Measurements from ENCODE around the gene SLC22A5.
"Not testable (repeated sequence)": the region's sequence is repeated elsewhere in the genome, so short reads cannot be mapped to it uniquely, and the experiment has no call there.

SLC22A5 gene

GRCh38 chr5:132405646-132406045 is 36.1 kb downstream of the SLC22A5 start:
- TF ChIP-seq GATA1 (IDR thresholded peaks at IDR 0.05; ENCODE audit: low read depth, low read length) (no peak), POLR2A (IDR thresholded peaks at IDR 0.05; ENCODE audit: low read length) (no peak)
- peak; percentile 26 to 27 for DNase-seq

GRCh38 chr5:132406144-132406783 is 36.8 kb downstream of the SLC22A5 start:
- TF ChIP-seq POLR2A (IDR thresholded peaks at IDR 0.05; ENCODE audit: low read length) (no peak), GATA1 (IDR thresholded peaks at IDR 0.05; ENCODE audit: low read depth, low read length) (no peak)
- no peak for DNase-seq

GRCh38 chr5:132407970-132408369 is 38.5 kb downstream of the SLC22A5 start:
- TF ChIP-seq POLR2A (IDR thresholded peaks at IDR 0.05; ENCODE audit: low read length) = no peak
- no peak for TF ChIP-seq GATA1 (IDR thresholded peaks at IDR 0.05; ENCODE audit: low read depth, low read length)
- no peak for DNase-seq

- TF ChIP-seq POLR2A (IDR thresholded peaks at IDR 0.05; ENCODE audit: low read length) = no peak
- TF ChIP-seq GATA1 (IDR thresholded peaks at IDR 0.05; ENCODE audit: low read depth, low read length) = no peak
- DNase-seq = no peak
Measured at GRCh38 chr5:132408456-132408855, 38.9 kb downstream of the SLC22A5 start.

DNA sequence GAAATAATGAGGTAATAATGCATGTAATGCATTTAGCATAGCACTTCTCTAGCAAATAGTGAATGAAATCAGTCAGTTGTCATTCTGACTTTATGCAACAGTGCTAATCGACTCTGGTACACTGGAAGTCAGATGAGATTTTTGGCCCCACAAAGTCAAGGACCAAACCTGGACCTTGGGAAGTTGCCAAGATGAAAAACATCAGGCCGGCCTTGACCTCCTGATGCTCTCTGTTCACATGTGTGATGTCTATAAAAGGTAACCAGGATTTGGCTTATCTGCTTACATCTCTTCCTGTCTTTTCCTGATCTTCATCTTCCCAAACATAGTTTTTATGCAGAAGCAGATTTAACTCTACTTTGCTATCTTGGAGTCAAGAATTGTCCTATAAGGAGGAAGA is 39.5 kb downstream of the SLC22A5 start:
- no peak for TF ChIP-seq GATA1 (IDR thresholded peaks at IDR 0.05; ENCODE audit: low read depth, low read length)
- TF ChIP-seq POLR2A (IDR thresholded peaks at IDR 0.05; ENCODE audit: low read length) = no peak
- no peak for DNase-seq

DNA sequence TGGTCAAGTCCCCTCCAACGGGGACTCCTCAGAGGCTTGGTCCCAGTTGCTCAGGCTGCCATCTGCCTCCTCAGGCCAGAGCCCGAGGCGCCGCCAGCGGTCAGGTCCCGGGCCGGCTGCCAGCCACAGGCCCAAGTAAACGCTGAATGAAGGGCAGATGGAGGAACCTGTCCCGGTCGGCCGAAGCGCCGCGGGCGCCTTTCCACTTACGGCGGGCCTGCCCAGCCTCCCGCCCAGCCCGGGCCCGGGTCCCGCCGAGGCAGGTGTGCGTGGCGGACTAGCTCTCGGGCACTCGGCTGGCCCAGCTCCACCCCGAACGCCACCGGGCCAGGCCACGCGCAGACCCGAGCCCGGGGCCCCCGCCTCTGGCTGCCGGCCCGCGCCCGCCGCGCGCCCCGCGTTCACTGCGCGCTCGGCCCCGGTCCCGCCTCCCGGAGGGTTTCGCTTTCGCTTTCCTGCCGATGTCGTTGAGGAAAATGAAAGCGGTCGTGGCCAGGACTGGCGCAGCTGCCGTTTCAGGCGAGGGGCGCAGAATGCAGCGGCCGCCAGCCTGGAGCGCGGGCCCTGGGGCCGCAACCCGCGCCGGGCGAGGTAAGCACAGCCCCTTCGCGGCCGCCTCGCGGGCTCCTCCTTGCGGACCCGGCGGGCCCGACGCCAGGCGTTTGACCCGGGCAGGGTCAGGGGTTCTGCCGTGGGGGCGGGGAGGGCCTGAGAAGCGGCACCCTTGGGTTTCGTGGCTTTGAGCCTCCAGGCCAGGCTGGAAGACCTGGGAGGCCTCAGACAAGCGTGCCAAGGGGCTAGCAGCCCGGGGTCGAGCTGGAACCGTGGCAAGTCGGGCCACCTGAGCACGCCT is 41.2 kb downstream of the SLC22A5 start:
- DNase-seq = peak; percentile 89 to 92
- TF ChIP-seq GATA1 (IDR thresholded peaks at IDR 0.05; ENCODE audit: low read depth, low read length) = no peak
- TF ChIP-seq POLR2A (IDR thresholded peaks at IDR 0.05; ENCODE audit: low read length) = peak; percentile 68

GRCh38 chr5:132411304-132412013 is 41.9 kb downstream of the SLC22A5 start:
- no peak for DNase-seq
- TF ChIP-seq GATA1 (IDR thresholded peaks at IDR 0.05; ENCODE audit: low read depth, low read length) = no peak
- TF ChIP-seq POLR2A (IDR thresholded peaks at IDR 0.05; ENCODE audit: low read length) = no peak

- DNase-seq = no peak
- TF ChIP-seq GATA1 (IDR thresholded peaks at IDR 0.05; ENCODE audit: low read depth, low read length) (no peak), POLR2A (IDR thresholded peaks at IDR 0.05; ENCODE audit: low read length) (no peak)
Measured at GRCh38 chr5:132413567-132413966, 44.1 kb downstream of the SLC22A5 start.

DNA sequence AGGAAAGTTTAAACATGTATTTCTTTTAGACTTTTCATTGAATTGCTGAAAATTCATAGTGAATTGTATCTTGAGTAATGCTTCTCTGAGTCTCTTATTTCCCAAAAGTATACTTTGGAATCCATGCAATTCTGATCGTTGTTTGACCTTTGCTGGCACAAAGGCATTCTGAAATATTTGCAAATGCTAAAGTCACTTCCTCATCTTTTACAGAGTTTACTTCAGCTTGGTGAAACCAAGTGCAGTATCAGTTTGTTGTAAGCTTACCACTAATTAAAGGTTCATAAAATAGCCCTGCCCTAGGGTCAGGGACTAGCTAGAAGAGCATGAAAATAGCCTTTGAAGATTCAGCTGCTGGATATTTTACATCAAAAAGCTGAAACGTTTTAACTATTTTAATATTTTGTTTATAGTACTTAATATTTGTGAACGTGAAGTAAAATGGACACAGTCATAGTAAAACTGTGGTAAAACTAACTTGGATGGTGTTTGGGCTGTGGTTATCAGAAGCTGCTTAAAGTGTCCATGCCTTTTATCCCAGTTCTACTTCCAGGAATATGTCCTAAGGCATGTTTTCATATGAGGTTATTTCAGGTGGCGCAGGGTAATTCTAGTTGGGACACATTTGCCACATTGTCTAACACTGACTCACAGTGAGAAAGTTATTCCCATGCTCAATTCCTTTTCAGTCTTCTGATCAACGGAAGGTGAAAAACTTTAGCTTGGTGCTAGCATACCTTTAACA is 45.3 kb downstream of the SLC22A5 start:
- no peak for DNase-seq
- TF ChIP-seq POLR2A (IDR thresholded peaks at IDR 0.05; ENCODE audit: low read length) (no peak), GATA1 (IDR thresholded peaks at IDR 0.05; ENCODE audit: low read depth, low read length) (no peak)

DNA sequence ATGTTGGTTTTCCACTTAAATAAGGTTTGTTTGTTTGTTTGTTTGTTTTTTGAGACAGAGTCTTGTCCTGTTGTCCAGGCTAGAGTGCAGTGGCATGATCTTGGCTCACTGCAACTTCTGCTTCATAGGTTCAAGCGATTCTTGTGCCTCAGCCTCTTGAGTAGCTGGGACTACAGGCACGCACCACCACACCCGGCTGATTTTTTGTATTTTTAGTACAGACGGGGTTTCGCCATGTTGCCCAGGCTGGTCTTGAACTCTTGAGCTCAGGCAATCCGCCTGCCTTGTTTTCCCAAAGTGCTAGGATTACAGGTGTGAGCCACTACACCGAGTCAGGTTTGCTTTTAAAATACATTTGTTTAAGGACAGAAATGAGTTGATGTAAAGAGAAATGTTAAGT is 46.0 kb downstream of the SLC22A5 start:
- DNase-seq = not testable (repeated sequence)

GRCh38 chr5:132416306-132417009 is 46.9 kb downstream of the SLC22A5 start:
- TF ChIP-seq GATA1 (IDR thresholded peaks at IDR 0.05; ENCODE audit: low read depth, low read length) = no peak
- no peak for TF ChIP-seq POLR2A (IDR thresholded peaks at IDR 0.05; ENCODE audit: low read length)
- DNase-seq = no peak

DNA sequence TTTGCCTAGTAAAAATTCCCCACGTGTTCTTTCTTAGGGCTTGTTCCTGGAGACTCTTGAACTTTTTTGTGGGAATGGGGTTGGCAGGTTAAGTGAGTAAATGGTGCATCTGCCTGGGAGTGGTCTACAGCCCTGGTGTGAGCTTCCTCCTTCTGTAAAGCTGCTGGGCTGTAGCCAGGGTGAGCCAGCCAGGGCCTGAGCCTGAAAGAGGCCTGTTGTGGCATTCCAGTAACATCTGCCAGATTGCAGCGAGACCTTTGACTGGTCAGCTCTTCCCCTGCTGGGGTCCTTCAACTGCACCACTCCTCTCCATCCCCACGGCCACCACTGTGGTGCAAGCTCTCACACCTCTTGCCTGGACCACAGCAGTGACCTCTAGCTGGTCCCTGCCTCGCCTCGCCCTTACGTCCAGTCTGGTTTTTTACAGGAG is 47.5 kb downstream of the SLC22A5 start:
- no peak for DNase-seq

DNA sequence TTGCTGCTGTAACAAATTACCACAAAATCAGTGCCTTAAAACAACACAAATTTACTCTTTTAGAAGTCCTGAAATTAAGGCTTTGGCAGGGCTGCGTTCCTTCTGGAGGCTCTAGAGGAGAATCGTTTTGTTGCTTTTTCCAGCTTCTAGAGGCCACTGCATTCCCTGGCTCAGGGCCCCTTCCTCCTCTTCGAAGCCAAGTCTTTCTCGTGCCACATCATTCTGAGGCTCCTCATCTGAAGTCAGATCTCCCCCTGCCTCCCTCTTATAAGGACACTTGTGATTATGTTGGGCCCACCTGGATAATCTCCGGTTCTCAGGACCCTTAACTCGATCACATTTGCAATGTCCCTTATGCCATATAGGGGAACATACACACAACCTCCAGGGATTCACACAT is 48.0 kb downstream of the SLC22A5 start:
- no peak for TF ChIP-seq POLR2A (IDR thresholded peaks at IDR 0.05; ENCODE audit: low read length)
- no peak for TF ChIP-seq GATA1 (IDR thresholded peaks at IDR 0.05; ENCODE audit: low read depth, low read length)
- no peak for DNase-seq

More for the DNA sequence above, 47.5 kb downstream of the SLC22A5 start:
- TF ChIP-seq GATA1 (IDR thresholded peaks at IDR 0.05; ENCODE audit: low read depth, low read length) (no peak), POLR2A (IDR thresholded peaks at IDR 0.05; ENCODE audit: low read length) (no peak)

All from erythroblast (primary cell).